Body of pancreas (tissue), 4 donors: ENCODE results near the gene NRP2. TPM values are rescaled to one million over a fixed set of nuclear protein-coding genes. Genes with fewer than 3 reads are reported as not detected.

Experiments used
- ATAC-seq: fragments of 150-250 bp; one replicate; pipeline ENCODE4 v1.9.1; 2016
- DNase-seq, 4 donors: peaks; one replicate each; pipeline ENCODE4 v3.0.0-alpha.2; 2019
- H3K27ac ChIP-seq, 4 donors: fragments of 200-600 bp; sonication (generic); 1 replicate in 3 of 4; 2 replicates in 1 of 4; pipeline versions ENCODE4 v1.5.1 to v1.6.1; 2016 to 2019; ENCODE audit warnings: mild to moderate bottlenecking in 1 of 4, mixed read lengths in 1 of 4, moderate library complexity in 1 of 4
- H3K27me3 ChIP-seq, 2 donors: fragments of 200-600 bp; sonication (generic); one replicate each; pipeline ENCODE4 v1.6.0; 2016; ENCODE audit warnings: mild to moderate bottlenecking in 1 of 2
- H3K36me3 ChIP-seq, 2 donors: fragments of 200-600 bp; sonication (generic); replicated peaks in 1 of 2; 2 replicates each; pipeline ENCODE4 v1.5.1; 2016; ENCODE audit warnings: low read depth in 2 of 2; ENCODE audit not compliant: insufficient read depth in 1 of 2
- H3K4me1 ChIP-seq: fragments of 200-600 bp; sonication (generic); one replicate; pipeline ENCODE4 v1.6.0; 2016
- H3K4me3 ChIP-seq, 2 donors: fragments of 200-600 bp; sonication (generic); 1 replicate in 1 of 2; 2 replicates in 1 of 2; pipeline ENCODE4 v1.5.1; 2016 to 2019
- H3K9me3 ChIP-seq, 3 donors: fragments of 200-600 bp; sonication (generic); 1 replicate in 2 of 3; 2 replicates in 1 of 3; pipeline ENCODE4 v1.5.1; 2016
- POLR2A ChIP-seq, 3 donors: fragments of 450-650 bp; IDR thresholded peaks; one replicate each; pipeline ENCODE4 v1.6.1; 2016; ENCODE audit warnings: antibody characterized with exemption in 3 of 3, mild to moderate bottlenecking in 2 of 3
- WGBS, 2 donors: methylation state at CpG; one replicate each; pipeline ENCODE4 v1.1.5; 2017; 5-methylcytosine and 5-hydroxymethylcytosine counted together
- intact Hi-C: fragments of 100-400 bp; cut with DNase I; formaldehyde crosslinking; loops from one replicate; pipeline ENCODE4 v1.15.1; 2023
- total RNA-seq, 2 donors: library from RNA; depleted of rRNA; stranded (reverse); fragments of >200 nt; gene quantifications; one replicate each; pipeline ENCODE4 v1.1.0, GENCODE V29; 2016
- TF ChIP-seq, protein P1 (sequence below), 7 experiments: fragments of 450-650 bp in 4 of 7; fragments of 200-600 bp in 3 of 7; sonication (generic) in 3 of 7; IDR thresholded peaks; one replicate each; pipeline ENCODE4 v1.5.1; 2016 to 2019; ENCODE audit warnings: antibody characterized with exemption in 7 of 7

The NRP2 gene
- total RNA-seq, 2 donors from 2014 or later = 5.7 to 7.6 TPM

DNA sequence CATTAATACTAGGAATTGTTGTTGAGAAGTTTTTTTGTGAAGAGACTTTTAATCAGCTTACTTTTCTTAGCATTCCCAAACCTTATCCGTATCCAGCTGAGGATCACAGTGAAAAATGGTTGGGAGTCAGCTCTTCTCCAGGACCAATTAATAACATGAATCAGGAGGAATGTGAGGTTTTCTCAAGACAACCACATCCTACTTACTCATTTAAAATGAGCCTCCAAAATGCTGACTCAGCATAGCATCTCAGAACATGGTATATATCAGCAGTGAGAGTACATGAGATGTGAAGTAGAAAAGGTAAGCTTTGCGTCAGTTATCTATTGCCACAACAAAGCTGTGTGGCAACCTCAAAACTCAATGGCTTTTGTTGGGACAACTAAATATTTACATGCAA is 140.3 kb downstream of the NRP2 start:
- no peaks in the 10 kb centered on the region for H3K4me1 ChIP-seq
- H3K27me3 ChIP-seq = no peaks in the 10 kb centered on the region
- no peak overlapping the region for H3K4me3 ChIP-seq
- H3K9me3 ChIP-seq = no peaks in the 10 kb centered on the region
- 86 to 95% methylated on average over 2 of the region's 2 CpGs for WGBS, 2 donors
- TF ChIP-seq, protein P1, sequence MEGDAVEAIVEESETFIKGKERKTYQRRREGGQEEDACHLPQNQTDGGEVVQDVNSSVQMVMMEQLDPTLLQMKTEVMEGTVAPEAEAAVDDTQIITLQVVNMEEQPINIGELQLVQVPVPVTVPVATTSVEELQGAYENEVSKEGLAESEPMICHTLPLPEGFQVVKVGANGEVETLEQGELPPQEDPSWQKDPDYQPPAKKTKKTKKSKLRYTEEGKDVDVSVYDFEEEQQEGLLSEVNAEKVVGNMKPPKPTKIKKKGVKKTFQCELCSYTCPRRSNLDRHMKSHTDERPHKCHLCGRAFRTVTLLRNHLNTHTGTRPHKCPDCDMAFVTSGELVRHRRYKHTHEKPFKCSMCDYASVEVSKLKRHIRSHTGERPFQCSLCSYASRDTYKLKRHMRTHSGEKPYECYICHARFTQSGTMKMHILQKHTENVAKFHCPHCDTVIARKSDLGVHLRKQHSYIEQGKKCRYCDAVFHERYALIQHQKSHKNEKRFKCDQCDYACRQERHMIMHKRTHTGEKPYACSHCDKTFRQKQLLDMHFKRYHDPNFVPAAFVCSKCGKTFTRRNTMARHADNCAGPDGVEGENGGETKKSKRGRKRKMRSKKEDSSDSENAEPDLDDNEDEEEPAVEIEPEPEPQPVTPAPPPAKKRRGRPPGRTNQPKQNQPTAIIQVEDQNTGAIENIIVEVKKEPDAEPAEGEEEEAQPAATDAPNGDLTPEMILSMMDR (IDR thresholded peaks at IDR 0.05) = no peak
- no peak for TF ChIP-seq POLR2A (IDR thresholded peaks at IDR 0.05)
- H3K36me3 ChIP-seq = no peaks in the 10 kb centered on the region
- no peak overlapping the region for H3K27ac ChIP-seq
- intact Hi-C loops = no loop called here
- DNase-seq (no peak), ATAC-seq (no peak)

DNA sequence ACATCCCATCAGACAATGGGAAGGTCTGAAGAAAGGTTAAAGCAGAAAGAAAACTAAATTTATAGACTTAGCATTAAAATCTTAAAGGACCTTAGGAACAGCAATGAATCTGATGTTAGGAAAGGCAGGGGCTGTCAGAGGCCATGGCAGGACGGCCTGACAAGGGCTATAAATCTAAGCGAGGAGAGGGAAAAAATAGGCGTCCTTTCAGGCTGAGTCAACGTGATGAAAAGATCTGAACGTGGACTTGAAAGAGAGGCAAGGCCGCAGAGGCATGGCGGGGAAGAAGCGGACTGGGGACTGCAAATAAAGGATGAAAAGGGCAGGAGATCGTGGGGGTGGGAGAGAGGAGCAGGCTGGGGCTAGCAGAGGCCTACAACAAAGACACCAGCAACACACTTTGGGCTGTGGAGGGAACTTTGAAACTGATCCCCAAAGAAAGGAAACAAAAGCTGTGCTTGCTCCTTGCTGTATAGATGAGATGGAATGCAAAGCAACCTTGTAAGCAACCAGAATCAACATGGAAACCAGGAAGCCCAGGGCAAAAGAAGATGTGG is 145.6 kb downstream of the NRP2 start:
- Histone ChIP-seq H3K4me1 (no peaks in the 10 kb centered on the region), H3K27ac (no peak overlapping the region), H3K4me3 (no peak overlapping the region), H3K36me3 (no peaks in the 10 kb centered on the region), H3K9me3 (no peaks in the 10 kb centered on the region), H3K27me3 (no peaks in the 10 kb centered on the region)
- 75 to 82% methylated on average over 9 of the region's 9 CpGs for WGBS, 2 donors
- intact Hi-C loops = no loop called here
- ATAC-seq (no peak), DNase-seq (no peak)
- TF ChIP-seq, protein P1 (IDR thresholded peaks at IDR 0.05) = no peak
- no peak for TF ChIP-seq POLR2A (IDR thresholded peaks at IDR 0.05)

DNA sequence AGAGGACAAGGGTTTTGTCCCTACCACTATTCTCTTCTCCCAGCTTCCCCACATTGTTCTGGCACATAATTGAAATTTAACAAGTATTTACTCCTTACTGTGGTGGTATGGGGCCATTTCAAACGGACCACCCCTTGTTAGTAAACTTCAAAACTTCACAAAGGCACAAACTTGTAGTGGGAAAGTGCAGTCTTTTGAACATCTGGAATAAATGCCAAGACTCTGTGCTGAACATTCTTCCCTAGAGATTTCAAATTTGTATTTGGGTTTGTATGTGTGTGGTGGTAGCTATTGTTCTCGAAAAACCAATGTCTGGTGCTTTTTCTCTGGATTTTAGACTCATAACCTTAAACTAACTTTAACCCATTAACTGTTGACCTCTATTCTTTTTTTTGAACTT is 151.6 kb downstream of the NRP2 start:
- no peak for DNase-seq
- TF ChIP-seq, protein P1 (IDR thresholded peaks at IDR 0.05) = no peak
- no peak for TF ChIP-seq POLR2A (IDR thresholded peaks at IDR 0.05)
- 69 to 70% methylated on average over 2 of the region's 2 CpGs for WGBS, 2 donors
- intact Hi-C loops = no loop called here
- no peaks in the 10 kb centered on the region for H3K36me3 ChIP-seq
- no peaks in the 10 kb centered on the region for H3K27me3 ChIP-seq
- H3K9me3 ChIP-seq = no peaks in the 10 kb centered on the region
- H3K4me3 ChIP-seq = no peak overlapping the region
- H3K27ac ChIP-seq = no peak overlapping the region
- no peaks in the 10 kb centered on the region for H3K4me1 ChIP-seq
- no peak for ATAC-seq

DNA sequence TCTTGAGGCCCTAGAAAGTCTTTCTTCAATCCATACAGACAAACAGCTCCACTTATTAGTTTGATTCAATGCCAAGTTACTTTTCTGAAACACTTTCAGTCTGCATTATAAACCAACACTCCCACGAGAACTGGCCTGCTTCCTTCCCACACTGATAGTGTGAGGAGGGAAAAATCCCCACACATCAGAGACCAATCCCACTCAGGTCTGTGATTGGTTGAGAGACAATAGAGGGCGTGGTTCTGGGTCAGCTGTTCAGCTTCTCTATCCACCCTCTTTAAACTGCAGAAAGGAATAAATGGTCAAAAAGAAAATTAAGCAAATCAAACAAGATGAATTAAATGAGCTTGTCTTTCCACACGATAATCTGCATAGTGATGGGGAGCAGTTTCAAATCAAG is 152.5 kb downstream of the NRP2 start:
- intact Hi-C loops = no loop called here
- TF ChIP-seq, protein P1 (IDR thresholded peaks at IDR 0.05) = no peak
- TF ChIP-seq POLR2A (IDR thresholded peaks at IDR 0.05) = no peak
- H3K27me3 ChIP-seq = no peaks in the 10 kb centered on the region
- 54 to 57% methylated on average over 3 of the region's 3 CpGs for WGBS, 2 donors
- no peaks in the 10 kb centered on the region for H3K36me3 ChIP-seq
- DNase-seq (no peak), ATAC-seq (no peak)
- no peak overlapping the region for H3K27ac ChIP-seq
- no peaks in the 10 kb centered on the region for H3K9me3 ChIP-seq
- H3K4me1 ChIP-seq = no peaks in the 10 kb centered on the region
- H3K4me3 ChIP-seq = no peak overlapping the region

DNA sequence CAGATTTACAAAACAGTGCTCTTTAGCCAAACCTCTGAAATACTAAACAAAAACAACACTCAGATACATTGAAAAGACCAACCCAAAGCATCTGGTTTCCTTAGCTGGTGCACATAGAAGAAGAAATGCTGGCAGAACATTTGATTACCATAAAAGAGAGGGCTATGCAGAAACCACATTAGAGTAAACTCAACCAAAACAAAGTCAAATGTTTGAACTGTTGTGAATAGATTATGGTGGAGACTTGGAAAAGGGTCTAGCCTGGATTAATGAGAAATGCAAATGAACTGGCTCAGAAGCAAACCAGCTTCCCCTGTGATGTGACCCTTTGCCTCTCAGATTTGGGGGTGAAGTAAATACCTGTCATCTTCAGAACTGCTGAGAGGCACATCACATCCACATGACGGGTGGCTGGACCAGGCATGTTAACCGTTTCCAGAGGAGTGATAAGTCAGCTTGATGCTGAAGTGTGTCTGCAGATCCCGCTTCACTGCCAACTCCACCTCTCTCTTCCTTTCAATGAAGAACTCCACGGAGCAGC is 153.0 kb downstream of the NRP2 start:
- H3K27me3 ChIP-seq = no peaks in the 10 kb centered on the region
- TF ChIP-seq, protein P1 (IDR thresholded peaks at IDR 0.05) = no peak
- TF ChIP-seq POLR2A (IDR thresholded peaks at IDR 0.05) = no peak
- intact Hi-C loops = no loop called here
- no peaks in the 10 kb centered on the region for H3K4me1 ChIP-seq
- ATAC-seq (no peak), DNase-seq (no peak)
- H3K9me3 ChIP-seq = no peaks in the 10 kb centered on the region
- no peak overlapping the region for H3K4me3 ChIP-seq
- no peaks in the 10 kb centered on the region for H3K36me3 ChIP-seq
- H3K27ac ChIP-seq = no peak overlapping the region
- 56 to 75% methylated on average over 4 of the region's 4 CpGs for WGBS, 2 donors
